Adrenal gland (tissue), 5 donors: ENCODE measurements around the gene UST.

Experiments
- POLR2A ChIP-seq, 2 donors: fragments of 450-650 bp; IDR thresholded peaks; one replicate each; pipeline ENCODE4 v1.6.1; 2017; ENCODE audit warnings: antibody characterized with exemption in 2 of 2, mild to moderate bottlenecking in 2 of 2, moderate library complexity in 1 of 2
- TF ChIP-seq, protein P1 (sequence below), 6 experiments: fragments of 450-650 bp in 4 of 6; fragments of 200-600 bp in 2 of 6; sonication (generic) in 1 of 6; IDR thresholded peaks; 1 replicate in 5 of 6; 2 replicates in 1 of 6; pipeline versions ENCODE4 v1.5.1 to v1.8.0; 2016 to 2021; ENCODE audit warnings: antibody characterized with exemption in 6 of 6, mild to moderate bottlenecking in 2 of 6, moderate library complexity in 1 of 6
- donor health status: DM: no; HTN: no; CAD: no.

DNA sequence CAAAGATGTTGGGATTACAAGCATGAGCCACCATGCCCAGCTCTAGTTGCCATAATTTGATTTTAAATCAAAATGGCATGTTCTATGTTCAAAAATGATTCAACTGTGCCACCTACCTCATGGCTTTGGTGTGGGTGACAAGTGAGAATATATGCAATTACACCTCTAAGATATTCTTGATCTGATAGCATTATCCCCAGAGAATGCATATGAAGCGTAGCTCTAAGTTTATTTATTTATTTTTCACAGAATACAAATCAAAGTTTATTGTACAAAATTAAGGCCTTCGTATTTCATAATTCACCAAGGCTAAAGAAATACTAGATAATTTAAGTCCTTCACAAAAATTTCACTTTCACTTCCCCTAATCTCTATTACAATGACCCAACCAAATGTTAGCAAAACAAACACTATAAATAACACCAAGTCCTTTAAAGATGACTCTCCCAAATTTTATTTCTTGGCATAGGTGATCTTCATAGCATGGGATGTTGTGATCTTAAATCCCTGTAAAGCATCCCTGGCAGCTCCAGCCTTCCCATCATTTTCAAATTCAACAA lies 364.8 kb downstream of the UST start:
- TF ChIP-seq POLR2A (IDR thresholded peaks at IDR 0.05): no peak
- TF ChIP-seq, protein P1, sequence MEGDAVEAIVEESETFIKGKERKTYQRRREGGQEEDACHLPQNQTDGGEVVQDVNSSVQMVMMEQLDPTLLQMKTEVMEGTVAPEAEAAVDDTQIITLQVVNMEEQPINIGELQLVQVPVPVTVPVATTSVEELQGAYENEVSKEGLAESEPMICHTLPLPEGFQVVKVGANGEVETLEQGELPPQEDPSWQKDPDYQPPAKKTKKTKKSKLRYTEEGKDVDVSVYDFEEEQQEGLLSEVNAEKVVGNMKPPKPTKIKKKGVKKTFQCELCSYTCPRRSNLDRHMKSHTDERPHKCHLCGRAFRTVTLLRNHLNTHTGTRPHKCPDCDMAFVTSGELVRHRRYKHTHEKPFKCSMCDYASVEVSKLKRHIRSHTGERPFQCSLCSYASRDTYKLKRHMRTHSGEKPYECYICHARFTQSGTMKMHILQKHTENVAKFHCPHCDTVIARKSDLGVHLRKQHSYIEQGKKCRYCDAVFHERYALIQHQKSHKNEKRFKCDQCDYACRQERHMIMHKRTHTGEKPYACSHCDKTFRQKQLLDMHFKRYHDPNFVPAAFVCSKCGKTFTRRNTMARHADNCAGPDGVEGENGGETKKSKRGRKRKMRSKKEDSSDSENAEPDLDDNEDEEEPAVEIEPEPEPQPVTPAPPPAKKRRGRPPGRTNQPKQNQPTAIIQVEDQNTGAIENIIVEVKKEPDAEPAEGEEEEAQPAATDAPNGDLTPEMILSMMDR (IDR thresholded peaks at IDR 0.05): no peak
